Measurements from ENCODE around the gene CTBP1.
A peak's percentile ranks its signal among the peaks of the same experiment; 100 is the strongest.

The CTBP1 gene

GRCh38 chr4:1200425-1201035 lies 48.4 kb downstream of the CTBP1 start:
- TF ChIP-seq CTCF (IDR thresholded peaks at IDR 0.05; ENCODE audit: control insufficient read depth, insufficient read depth, low read depth, low read length, missing control alignments): no peak
- no peak for DNase-seq (ENCODE audit: low read depth)
- H3K4me3 ChIP-seq (ENCODE audit: control insufficient read depth, low read depth, low read length): peak overlapping the region; percentile 3

- H3K4me3 ChIP-seq (ENCODE audit: control insufficient read depth, low read depth, low read length): no peak overlapping the region; the same call in 1 of the 2 replicates
- no peak for TF ChIP-seq CTCF (IDR thresholded peaks at IDR 0.05; ENCODE audit: control insufficient read depth, insufficient read depth, low read depth, low read length, missing control alignments)
- DNase-seq (ENCODE audit: low read depth): no peak
Measured at GRCh38 chr4:1199556-1200331, 49.2 kb downstream of the CTBP1 start.

GRCh38 chr4:1198098-1198844 lies 50.7 kb downstream of the CTBP1 start:
- no peak for DNase-seq (ENCODE audit: low read depth)
- no peak overlapping the region for H3K4me3 ChIP-seq (ENCODE audit: control insufficient read depth, low read depth, low read length)
- TF ChIP-seq CTCF (IDR thresholded peaks at IDR 0.05; ENCODE audit: control insufficient read depth, insufficient read depth, low read depth, low read length, missing control alignments): no peak

- no peak for DNase-seq (ENCODE audit: low read depth)
- no peak for TF ChIP-seq CTCF (IDR thresholded peaks at IDR 0.05; ENCODE audit: control insufficient read depth, insufficient read depth, low read depth, low read length, missing control alignments)
- no peak overlapping the region for H3K4me3 ChIP-seq (ENCODE audit: control insufficient read depth, low read depth, low read length)
Measured at GRCh38 chr4:1196421-1197183, 52.3 kb downstream of the CTBP1 start.

GRCh38 chr4:1195891-1196401 lies 53.0 kb downstream of the CTBP1 start:
- no peak overlapping the region for H3K4me3 ChIP-seq (ENCODE audit: control insufficient read depth, low read depth, low read length)
- TF ChIP-seq CTCF (IDR thresholded peaks at IDR 0.05; ENCODE audit: control insufficient read depth, insufficient read depth, low read depth, low read length, missing control alignments): no peak
- DNase-seq (ENCODE audit: low read depth): no peak

GRCh38 chr4:1195109-1195671 lies 53.7 kb downstream of the CTBP1 start:
- no peak overlapping the region for H3K4me3 ChIP-seq (ENCODE audit: control insufficient read depth, low read depth, low read length)
- no peak for DNase-seq (ENCODE audit: low read depth)
- no peak for TF ChIP-seq CTCF (IDR thresholded peaks at IDR 0.05; ENCODE audit: control insufficient read depth, insufficient read depth, low read depth, low read length, missing control alignments)
